GM12878 (cell line): ENCODE measurements around the gene SH3BP1. TPM values are rescaled to one million over a fixed set of nuclear protein-coding genes. Genes with fewer than 3 reads are reported as not detected.

ENCODE experiments used
- ATF7 ChIP-seq: fragments of 450-650 bp; IDR thresholded peaks from 2 replicates; pipeline ENCODE4 v1.6.1; 2016; ENCODE audit warnings: low read depth, mild to moderate bottlenecking
- BMI1 ChIP-seq: fragments of 450-650 bp; IDR thresholded peaks from 2 replicates; pipeline ENCODE4 v1.6.1; 2016; ENCODE audit warnings: mild to moderate bottlenecking, moderate library complexity, borderline replicate concordance
- EP300 ChIP-seq, 2 experiments: fragments of 150-350 bp in 1 of 2; IDR thresholded peaks; 2 replicates each; pipeline ENCODE4 v1.6.1; 2011 to 2012; ENCODE audit warnings: low read depth in 2 of 2, low read length in 2 of 2, borderline replicate concordance in 1 of 2, improper control_type of control experiment in 1 of 2, inconsistent platforms in 1 of 2; ENCODE audit not compliant: control insufficient read depth in 1 of 2
- EZH2 ChIP-seq: IDR thresholded peaks from 2 replicates; pipeline ENCODE4 v1.6.1; 2012; ENCODE audit warnings: low read depth, mild to moderate bottlenecking, control low read depth, inconsistent platforms, low read length, borderline replicate concordance; ENCODE audit not compliant: control insufficient read depth
- KLF5 ChIP-seq: fragments of 450-650 bp; IDR thresholded peaks from 2 replicates; pipeline ENCODE4 v1.6.1; 2014; ENCODE audit warnings: mild to moderate bottlenecking; ENCODE audit not compliant: partially characterized antibody
- ZBED1 ChIP-seq: IDR thresholded peaks from 2 replicates; pipeline ENCODE4 v1.6.1; 2016; ENCODE audit warnings: borderline replicate concordance
- ZNF622 ChIP-seq: fragments of 450-650 bp; IDR thresholded peaks from 2 replicates; pipeline ENCODE4 v1.6.1; 2017; ENCODE audit warnings: mild to moderate bottlenecking, inconsistent platforms
- polyA plus RNA-seq, 11 experiments: library from polyadenylated mRNA; depleted of rRNA in 4 of 11; unstranded in 6 of 11; stranded (reverse) in 5 of 11; fragments of >200 nt; fragmentation: Nextera tagmentation in 4 of 11; fragmentation: Illumina TruSeq in 1 of 11; extraction: Ambion mirVana in 4 of 11; extraction: Trizol in 1 of 11; gene quantifications; 1 replicate in 1 of 11; 2 replicates in 10 of 11; pipeline versions ENCODE4 v1.2.1 to v1.2.3, GENCODE V29; 2011 to 2016; ENCODE audit warnings: inconsistent platforms in 2 of 11, missing spikeins in 2 of 11, low read depth in 1 of 11
- total RNA-seq, 4 experiments: library from RNA; depleted of rRNA in 3 of 4; stranded (reverse); fragments of >200 nt in 3 of 4; fragmentation: Illumina TruSeq in 1 of 4; extraction: Trizol in 1 of 4; gene quantifications; 2 replicates each; pipeline versions ENCODE4 v1.2.1 to v1.2.3, GENCODE V29; 2013 to 2021
- TF ChIP-seq, protein P1 (sequence below): IDR thresholded peaks from 2 replicates; pipeline ENCODE4 v1.6.1; 2012; ENCODE audit warnings: improper control_type of control experiment, low read depth, low read length; ENCODE audit not compliant: insufficient replicate concordance

Gene SH3BP1
- total and polyA plus RNA-seq, 10 of the 15 experiments (the other 5 are each of a cell fraction or from before 2014, with no cell fraction given), result 0.29 to 70.5 (median 22.5) TPM

DNA sequence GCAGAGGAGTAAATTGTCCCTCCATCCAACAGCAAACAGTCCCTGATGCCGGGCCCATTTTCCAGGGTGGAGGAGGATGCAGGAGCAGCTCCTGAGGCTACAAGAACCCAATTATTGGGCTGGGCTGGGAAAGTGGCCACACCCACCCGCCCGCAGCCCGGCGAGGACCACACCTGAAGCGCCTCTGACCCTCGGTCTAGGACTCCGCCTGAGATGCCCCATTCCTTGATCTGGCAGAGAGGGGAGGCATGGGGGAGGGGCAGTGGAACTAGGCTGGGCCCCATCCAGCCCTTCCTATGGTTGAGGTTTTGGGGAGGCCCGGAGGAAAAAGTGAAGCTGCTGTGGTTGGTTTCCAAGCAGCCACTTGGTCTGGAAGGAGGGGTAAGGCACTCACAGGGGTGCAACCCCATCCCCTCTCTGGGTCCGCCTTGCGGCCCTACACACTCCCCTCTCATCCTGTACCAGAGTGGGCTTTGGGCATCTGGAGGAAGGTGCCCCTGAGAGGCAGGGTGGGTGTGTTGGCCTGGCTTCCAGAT is 33.5 kb downstream of the SH3BP1 start (continued):
- TF ChIP-seq, protein P1, sequence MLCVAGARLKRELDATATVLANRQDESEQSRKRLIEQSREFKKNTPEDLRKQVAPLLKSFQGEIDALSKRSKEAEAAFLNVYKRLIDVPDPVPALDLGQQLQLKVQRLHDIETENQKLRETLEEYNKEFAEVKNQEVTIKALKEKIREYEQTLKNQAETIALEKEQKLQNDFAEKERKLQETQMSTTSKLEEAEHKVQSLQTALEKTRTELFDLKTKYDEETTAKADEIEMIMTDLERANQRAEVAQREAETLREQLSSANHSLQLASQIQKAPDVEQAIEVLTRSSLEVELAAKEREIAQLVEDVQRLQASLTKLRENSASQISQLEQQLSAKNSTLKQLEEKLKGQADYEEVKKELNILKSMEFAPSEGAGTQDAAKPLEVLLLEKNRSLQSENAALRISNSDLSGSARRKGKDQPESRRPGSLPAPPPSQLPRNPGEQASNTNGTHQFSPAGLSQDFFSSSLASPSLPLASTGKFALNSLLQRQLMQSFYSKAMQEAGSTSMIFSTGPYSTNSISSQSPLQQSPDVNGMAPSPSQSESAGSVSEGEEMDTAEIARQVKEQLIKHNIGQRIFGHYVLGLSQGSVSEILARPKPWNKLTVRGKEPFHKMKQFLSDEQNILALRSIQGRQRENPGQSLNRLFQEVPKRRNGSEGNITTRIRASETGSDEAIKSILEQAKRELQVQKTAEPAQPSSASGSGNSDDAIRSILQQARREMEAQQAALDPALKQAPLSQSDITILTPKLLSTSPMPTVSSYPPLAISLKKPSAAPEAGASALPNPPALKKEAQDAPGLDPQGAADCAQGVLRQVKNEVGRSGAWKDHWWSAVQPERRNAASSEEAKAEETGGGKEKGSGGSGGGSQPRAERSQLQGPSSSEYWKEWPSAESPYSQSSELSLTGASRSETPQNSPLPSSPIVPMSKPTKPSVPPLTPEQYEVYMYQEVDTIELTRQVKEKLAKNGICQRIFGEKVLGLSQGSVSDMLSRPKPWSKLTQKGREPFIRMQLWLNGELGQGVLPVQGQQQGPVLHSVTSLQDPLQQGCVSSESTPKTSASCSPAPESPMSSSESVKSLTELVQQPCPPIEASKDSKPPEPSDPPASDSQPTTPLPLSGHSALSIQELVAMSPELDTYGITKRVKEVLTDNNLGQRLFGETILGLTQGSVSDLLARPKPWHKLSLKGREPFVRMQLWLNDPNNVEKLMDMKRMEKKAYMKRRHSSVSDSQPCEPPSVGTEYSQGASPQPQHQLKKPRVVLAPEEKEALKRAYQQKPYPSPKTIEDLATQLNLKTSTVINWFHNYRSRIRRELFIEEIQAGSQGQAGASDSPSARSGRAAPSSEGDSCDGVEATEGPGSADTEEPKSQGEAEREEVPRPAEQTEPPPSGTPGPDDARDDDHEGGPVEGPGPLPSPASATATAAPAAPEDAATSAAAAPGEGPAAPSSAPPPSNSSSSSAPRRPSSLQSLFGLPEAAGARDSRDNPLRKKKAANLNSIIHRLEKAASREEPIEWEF, result no peak
- TF ChIP-seq EZH2, result no peak
- TF ChIP-seq BMI1, result no peak
- TF ChIP-seq EP300 (IDR thresholded peaks at IDR 0.05; ENCODE audit: borderline replicate concordance in 1 of 2, control insufficient read depth in 1 of 2, low read depth in 2 of 2, low read length in 2 of 2), result no peak
- no peak for TF ChIP-seq ZBED1
- TF ChIP-seq KLF5, result no peak
- no peak for TF ChIP-seq ZNF622
- no peak for TF ChIP-seq ATF7
